Dermis microvascular lymphatic vessel endothelial cell (primary cell): ENCODE measurements around the gene CCDC170. TPM values are rescaled to one million over a fixed set of nuclear protein-coding genes. Genes with fewer than 3 reads are reported as not detected.

Experiments
- DNase-seq, 2 donors: peaks; one replicate each; pipeline versions ENCODE4 v3.0.0 to v3.0.0-alpha.2; 2010; ENCODE audit warnings: low read depth in 2 of 2
- total RNA-seq: library from RNA; depleted of rRNA; stranded (reverse); fragments of >200 nt; gene quantifications from 2 replicates; pipeline ENCODE4 v1.2.1, GENCODE V29; 2014

Gene CCDC170
- total RNA-seq, 1 donor from 2014 or later, result under 0.01 TPM

- DNase-seq, result no peak
Measured at GRCh38 chr6:151617539-151617938, 123.7 kb downstream of the CCDC170 start.

GRCh38 chr6:151618717-151619116, 124.9 kb downstream of the CCDC170 start:
- DNase-seq, result no peak

GRCh38 chr6:151620179-151620578, 126.4 kb downstream of the CCDC170 start:
- DNase-seq, result no peak

- no peak for DNase-seq
Measured at GRCh38 chr6:151624071-151624470, 130.3 kb downstream of the CCDC170 start.

- no peak for DNase-seq
Measured at GRCh38 chr6:151624481-151624880, 130.7 kb downstream of the CCDC170 start.

- DNase-seq, result no peak
Measured at GRCh38 chr6:151624900-151625536, 131.2 kb downstream of the CCDC170 start.

- DNase-seq, result peak; percentile 3 to 11
Measured at GRCh38 chr6:151627689-151628444, 134.1 kb downstream of the CCDC170 start.

- no peak for DNase-seq
Measured at GRCh38 chr6:151629791-151630190, 136.0 kb downstream of the CCDC170 start.

GRCh38 chr6:151630387-151630786, 136.6 kb downstream of the CCDC170 start:
- no peak for DNase-seq

- DNase-seq, result no peak
Measured at GRCh38 chr6:151630991-151631655, 137.3 kb downstream of the CCDC170 start.

GRCh38 chr6:151632415-151632987, 138.7 kb downstream of the CCDC170 start:
- no peak for DNase-seq

- DNase-seq, result no peak
Measured at GRCh38 chr6:151633526-151634335, 139.9 kb downstream of the CCDC170 start.

- no peak for DNase-seq
Measured at GRCh38 chr6:151634336-151634720, 140.5 kb downstream of the CCDC170 start.

- no peak for DNase-seq
Measured at GRCh38 chr6:151635741-151636140, 141.9 kb downstream of the CCDC170 start.

GRCh38 chr6:151637814-151638213, 144.0 kb downstream of the CCDC170 start:
- no peak for DNase-seq

GRCh38 chr6:151639750-151640149, 145.9 kb downstream of the CCDC170 start:
- DNase-seq, result no peak

- no peak for DNase-seq
Measured at GRCh38 chr6:151641028-151641427, 147.2 kb downstream of the CCDC170 start.

- peak in 1 of 2 donors; percentile 19 for DNase-seq
Measured at GRCh38 chr6:151647976-151648639, 154.3 kb downstream of the CCDC170 start.

GRCh38 chr6:151649835-151650234, 156.0 kb downstream of the CCDC170 start:
- DNase-seq, result no peak

GRCh38 chr6:151651639-151652038, 157.8 kb downstream of the CCDC170 start:
- DNase-seq, result no peak

GRCh38 chr6:151652325-151652724, 158.5 kb downstream of the CCDC170 start:
- no peak for DNase-seq
